Activated CD4-positive, alpha-beta T cell treated with anti-CD3 and anti-CD28 coated beads for 36 hours (primary cell): ENCODE data around the gene GNAI2. TPM values are rescaled to one million over a fixed set of nuclear protein-coding genes. Genes with fewer than 3 reads are reported as not detected.
"Not testable (repeated sequence)": the region's sequence is repeated elsewhere in the genome, so short reads cannot be mapped to it uniquely, and the experiment has no call there.

Source experiments
- ATAC-seq: fragments of 200-7000 bp; cut with Tn5 transposase; one replicate; pipeline ENCODE4 v1.10.0; 2021; ENCODE audit warnings: mild to moderate bottlenecking, moderate library complexity
- CTCF ChIA-PET: fragments of 350-600 bp; sonication (Branson Sonifier 250); formaldehyde crosslinking; loops from one replicate; lab custom pipeline; 2021; ENCODE audit warnings: antibody characterized with exemption; lab: Charles Lee
- POLR2A ChIA-PET: fragments of 350-600 bp; sonication (Branson Sonifier 250); formaldehyde crosslinking; loops from one replicate; lab custom pipeline; 2021; ENCODE audit warnings: antibody characterized with exemption, inconsistent platforms; lab: Charles Lee
- DNase-seq: peaks from one replicate; pipeline ENCODE4 v3.0.0-alpha.2; 2020
- H3K27ac Mint-ChIP-seq: one replicate; pipeline ENCODE4 v1.8.0; 2021; ENCODE audit warnings: mixed read lengths
- H3K27me3 Mint-ChIP-seq: one replicate; pipeline ENCODE4 v1.8.0; 2021; ENCODE audit warnings: mixed read lengths
- H3K36me3 Mint-ChIP-seq: one replicate; pipeline ENCODE4 v1.8.0; 2021; ENCODE audit warnings: low read depth, mixed read lengths
- H3K4me1 Mint-ChIP-seq: one replicate; pipeline ENCODE4 v1.8.0; 2021; ENCODE audit warnings: mixed read lengths
- H3K4me3 Mint-ChIP-seq: one replicate; pipeline ENCODE4 v1.8.0; 2021; ENCODE audit warnings: mild to moderate bottlenecking, moderate library complexity, mixed read lengths
- H3K9me3 Mint-ChIP-seq: one replicate; pipeline ENCODE4 v1.8.0; 2021; ENCODE audit warnings: low read depth, mixed read lengths
- intact Hi-C, 2 experiments: fragments of 100-400 bp; cut with DNase I in 1 of 2; cut with micrococcal nuclease in 1 of 2; formaldehyde crosslinking; loops; one replicate each; pipeline versions ENCODE4 v1.14.2 to v1.15.1; 2022 to 2024; cut with DNase I, micrococcal nuclease
- total RNA-seq, 2 experiments: library from RNA; stranded (reverse); gene quantifications; one replicate each; pipeline ENCODE4 v1.2.3, GENCODE V29; 2021

GNAI2 gene
- total RNA-seq, 2 experiments from 2014 or later = 280 to 341 TPM

DNA sequence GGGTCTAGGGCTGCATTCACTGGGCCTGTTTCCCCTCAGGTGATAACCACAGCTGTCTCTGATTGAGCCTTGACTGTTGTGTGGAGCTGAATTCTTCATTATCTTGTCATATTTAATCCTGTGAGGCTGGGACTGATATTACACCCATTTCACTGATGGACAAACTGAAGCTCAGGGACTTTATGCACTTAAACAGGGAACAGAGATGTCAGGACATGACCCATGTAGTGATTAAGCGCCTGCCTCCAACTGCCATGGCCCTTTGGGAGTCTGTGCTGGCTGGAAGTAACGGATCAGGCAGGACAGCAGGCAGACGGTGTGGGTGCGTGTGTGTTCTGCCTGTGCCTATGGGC is 7.5 kb downstream of the GNAI2 start:
- H3K36me3 Mint-ChIP-seq = peaks cover 20% of the 10 kb centered on the region

GRCh38 chr3:50244813-50245212 is 8.8 kb downstream of the GNAI2 start:
- H3K9me3 Mint-ChIP-seq, H3K27me3 Mint-ChIP-seq, ATAC-seq, intact Hi-C loops: not testable (repeated sequence)
- Mint-ChIP-seq H3K36me3 (peaks cover 17% of the 10 kb centered on the region), H3K4me3 (peak overlapping the region; percentile 75), H3K4me1 (peaks cover 82% of the 10 kb centered on the region), H3K27ac (peak overlapping the region; percentile 95)
- CTCF ChIA-PET = interaction anchor here (1.1 to 4.2 kb wide), 6 partner anchors 10 to 71 kb away, joined by 3 to 28 read pairs (median 12); partner anchors contain the start of gene GNAI2
- peak; percentile 38 for DNase-seq
- POLR2A ChIA-PET = interaction anchor here (1.0 kb wide), 1 partner anchor 9 kb away, joined by 3 read pairs; no protein-coding TSS in a partner anchor

More for the DNA sequence above, 7.5 kb downstream of the GNAI2 start:
- Mint-ChIP-seq H3K27me3 (no peaks in the 10 kb centered on the region), H3K27ac (peak overlapping the region; percentile 95), H3K4me1 (peaks cover 86% of the 10 kb centered on the region), H3K4me3 (no peak overlapping the region), H3K9me3 (no peaks in the 10 kb centered on the region)
- DNase-seq (no peak), ATAC-seq (no peak)
- intact Hi-C loops = no loop called here
- POLR2A ChIA-PET = interaction anchor here (1.2 kb wide), 1 partner anchor 17 kb away, joined by 5 read pairs; no protein-coding TSS in a partner anchor
- CTCF ChIA-PET = interaction anchor here (0.8 to 4.2 kb wide), 12 partner anchors 8 to 94 kb away, joined by 3 to 28 read pairs (median 6); partner anchors contain the start of genes GNAI2 and IFRD2

DNA sequence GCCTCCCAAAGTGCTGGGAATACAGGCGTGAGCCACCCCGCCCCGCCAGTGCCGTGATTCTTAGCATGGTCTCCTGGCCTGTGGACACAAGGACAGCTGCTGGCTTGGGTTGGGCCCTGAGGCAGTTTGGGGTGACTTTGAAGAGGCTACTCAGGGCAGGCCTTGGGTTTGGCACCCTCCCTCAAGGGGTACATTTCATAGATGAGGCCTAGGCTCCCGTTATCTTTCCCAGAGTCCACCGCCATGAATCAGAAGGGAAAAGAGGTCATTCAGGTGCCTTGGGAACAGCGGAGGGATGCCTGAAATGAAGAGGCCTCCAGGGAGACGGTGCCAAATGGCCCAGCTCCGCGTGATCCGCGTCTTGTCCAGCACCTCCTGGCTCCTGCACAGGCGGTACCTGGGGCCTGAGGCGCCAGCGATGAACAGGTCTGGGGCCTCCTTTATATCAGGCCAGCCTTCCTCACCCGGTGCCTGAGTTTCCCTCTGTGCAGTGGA is 9.3 kb downstream of the GNAI2 start:
- H3K27me3 Mint-ChIP-seq = no peaks in the 10 kb centered on the region
- H3K27ac Mint-ChIP-seq = peak overlapping the region; percentile 95
- H3K4me3 Mint-ChIP-seq = peak overlapping the region; percentile 75
- no peaks in the 10 kb centered on the region for H3K9me3 Mint-ChIP-seq
- ATAC-seq (no peak), DNase-seq (peak; percentile 27)
- H3K36me3 Mint-ChIP-seq = peaks cover 21% of the 10 kb centered on the region
- intact Hi-C loops = no loop called here
- POLR2A ChIA-PET = no interaction called here
- peaks cover 82% of the 10 kb centered on the region for H3K4me1 Mint-ChIP-seq
- CTCF ChIA-PET = interaction anchor here (2.6 to 2.9 kb wide), 2 partner anchors 19 to 51 kb away, joined by 13 to 15 read pairs; no protein-coding TSS in a partner anchor

GRCh38 chr3:50245831-50246516 is 10.0 kb downstream of the GNAI2 start:
- peaks cover 84% of the 10 kb centered on the region for H3K4me1 Mint-ChIP-seq
- CTCF ChIA-PET = interaction anchor here (0.6 to 3.6 kb wide), 27 partner anchors 9 to 321 kb away, joined by 3 to 76 read pairs (median 5); partner anchors contain the start of genes C3orf18, GNAI2, GNAT1 and HYAL3
- peak overlapping the region; percentile 75 for H3K4me3 Mint-ChIP-seq

GRCh38 chr3:50246517-50246954 is 10.5 kb downstream of the GNAI2 start:
- Mint-ChIP-seq H3K27ac (peak overlapping the region; percentile 95), H3K9me3 (no peaks in the 10 kb centered on the region), H3K4me1 (peaks cover 84% of the 10 kb centered on the region), H3K36me3 (peaks cover 28% of the 10 kb centered on the region), H3K27me3 (no peaks in the 10 kb centered on the region), H3K4me3 (peak overlapping the region; percentile 75)
- DNase-seq (peak; percentile 93), ATAC-seq (peak; percentile 82)
- intact Hi-C loops = loop anchor here (1.0 to 2.0 kb wide), 9 partner anchors 8 to 91 kb away; partner anchors contain the start of genes HYAL3 (in 1 of the 2), IFRD2 (in 1 of the 2) and NAA80 (in 1 of the 2)
- POLR2A ChIA-PET = interaction anchor here (0.6 to 1.6 kb wide), 8 partner anchors 8 to 142 kb away, joined by 3 to 9 read pairs (median 5); partner anchors contain the start of gene GNAI2
- CTCF ChIA-PET = interaction anchor here (0.6 to 3.6 kb wide), 30 partner anchors 10 to 569 kb away, joined by 3 to 76 read pairs (median 5); partner anchors contain the start of genes C3orf18, GNAI2, GNAT1 and HYAL3

More at GRCh38 chr3:50245831-50246516, 10.0 kb downstream of the GNAI2 start:
- intact Hi-C loops = loop anchor here (1.0 to 2.0 kb wide), 9 partner anchors 8 to 91 kb away; partner anchors contain the start of genes HYAL3 (in 1 of the 2), IFRD2 (in 1 of the 2) and NAA80 (in 1 of the 2)
- H3K27me3 Mint-ChIP-seq = no peaks in the 10 kb centered on the region
- ATAC-seq = peak; percentile 76
- DNase-seq = peak; percentile 98
- H3K36me3 Mint-ChIP-seq = peaks cover 23% of the 10 kb centered on the region
- peak overlapping the region; percentile 95 for H3K27ac Mint-ChIP-seq
- no peaks in the 10 kb centered on the region for H3K9me3 Mint-ChIP-seq
- POLR2A ChIA-PET = interaction anchor here (0.7 to 1.6 kb wide), 7 partner anchors 8 to 74 kb away, joined by 3 to 9 read pairs (median 6); partner anchors contain the start of gene GNAI2

DNA sequence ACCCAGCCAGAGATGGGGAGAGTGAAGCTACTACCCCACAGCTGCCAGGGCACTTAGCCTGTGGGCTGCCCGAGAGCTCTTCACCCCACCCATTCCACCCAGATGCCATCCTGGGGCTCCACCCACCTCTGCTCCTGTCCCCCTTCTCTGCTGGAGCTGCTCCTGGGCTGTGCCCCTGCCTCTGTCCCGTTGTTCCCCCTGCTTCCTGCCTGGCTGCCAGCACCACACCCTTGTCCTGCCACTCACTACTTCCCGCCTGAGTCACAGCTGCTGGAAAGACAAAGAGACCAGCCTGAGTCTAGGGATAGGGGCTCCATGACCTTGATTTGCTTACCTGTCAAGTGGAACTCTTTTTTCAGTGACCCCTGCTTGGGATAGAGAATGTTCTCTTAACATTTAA is 12.4 kb downstream of the GNAI2 start:
- H3K27me3 Mint-ChIP-seq = no peaks in the 10 kb centered on the region
- H3K4me3 Mint-ChIP-seq = peak overlapping the region; percentile 18
- peaks cover 26% of the 10 kb centered on the region for H3K36me3 Mint-ChIP-seq
- H3K9me3 Mint-ChIP-seq = no peaks in the 10 kb centered on the region
- ChIA-PET CTCF (interaction anchor here (0.6 to 3.6 kb wide), 8 partner anchors 9 to 55 kb away, joined by 3 to 76 read pairs (median 4); partner anchors contain the start of gene GNAI2), POLR2A (no interaction called here)
- H3K4me1 Mint-ChIP-seq = peaks cover 66% of the 10 kb centered on the region
- ATAC-seq (no peak), DNase-seq (no peak)
- intact Hi-C loops = no loop called here
- peak overlapping the region; percentile 87 for H3K27ac Mint-ChIP-seq

DNA sequence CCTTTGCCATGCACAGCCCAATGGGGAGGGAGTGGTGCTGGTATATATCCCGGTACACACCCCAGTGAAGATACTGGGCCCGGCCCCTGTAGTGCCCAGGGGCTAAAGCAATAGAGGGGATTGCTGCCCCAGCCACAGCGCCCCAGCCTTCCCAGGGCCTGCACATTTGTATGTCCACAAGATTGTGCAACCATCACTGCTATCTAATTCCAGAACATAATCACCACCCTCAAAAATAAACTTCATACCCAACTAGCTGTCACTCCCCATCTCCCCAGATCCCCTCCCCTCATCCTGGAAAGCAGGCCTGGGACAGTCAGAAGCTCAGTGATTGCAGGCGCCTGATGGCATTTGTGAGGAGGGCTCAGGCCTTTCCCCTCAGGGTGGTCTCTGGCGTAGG is 13.5 kb downstream of the GNAI2 start:
- Mint-ChIP-seq H3K4me1 (peaks cover 57% of the 10 kb centered on the region), H3K36me3 (peaks cover 22% of the 10 kb centered on the region), H3K27me3 (no peaks in the 10 kb centered on the region), H3K27ac (no peak overlapping the region), H3K9me3 (no peaks in the 10 kb centered on the region), H3K4me3 (no peak overlapping the region)
- intact Hi-C loops = no loop called here
- no peak for DNase-seq
- no peak for ATAC-seq
- POLR2A ChIA-PET = interaction anchor here (1.6 kb wide), 1 partner anchor 14 kb away, joined by 5 read pairs; the partner anchor contains the start of gene GNAI2
- CTCF ChIA-PET = interaction anchor here (0.7 to 1.2 kb wide), 2 partner anchors 12 to 54 kb away, joined by 3 read pairs; no protein-coding TSS in a partner anchor

DNA sequence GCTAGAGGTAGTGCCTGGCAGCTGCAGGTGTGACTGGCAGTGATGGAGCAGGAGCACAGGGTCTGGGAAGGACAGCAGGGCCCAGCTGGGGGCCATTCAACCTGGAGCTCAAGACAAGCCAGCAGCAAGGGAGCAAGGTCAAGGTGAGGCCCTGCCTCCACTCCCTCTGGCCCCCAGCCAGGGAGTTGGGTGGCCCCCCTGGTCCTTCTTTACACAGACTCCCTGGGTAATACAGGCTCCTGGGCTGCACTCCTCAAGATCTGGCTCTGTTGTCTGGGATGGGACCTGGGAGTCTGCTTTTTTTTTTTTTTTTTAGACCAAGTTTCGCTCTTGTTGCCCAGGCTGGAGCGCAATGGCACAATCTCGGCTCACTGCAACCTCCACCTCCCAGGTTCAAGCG is 14.5 kb downstream of the GNAI2 start:
- no peak for ATAC-seq
- H3K9me3 Mint-ChIP-seq = no peaks in the 10 kb centered on the region
- no peak overlapping the region for H3K4me3 Mint-ChIP-seq
- H3K27ac Mint-ChIP-seq = peak overlapping the region; percentile 88
- H3K36me3 Mint-ChIP-seq = peaks cover 22% of the 10 kb centered on the region
- POLR2A ChIA-PET = interaction anchor here (1.6 kb wide), 1 partner anchor 15 kb away, joined by 5 read pairs; the partner anchor contains the start of gene GNAI2
- H3K4me1 Mint-ChIP-seq = peaks cover 46% of the 10 kb centered on the region
- DNase-seq = no peak
- intact Hi-C loops = no loop called here
- H3K27me3 Mint-ChIP-seq = no peaks in the 10 kb centered on the region
- CTCF ChIA-PET = interaction anchor here (1.2 to 2.0 kb wide), 2 partner anchors 22 to 55 kb away, joined by 3 to 6 read pairs; no protein-coding TSS in a partner anchor

GRCh38 chr3:50251220-50251619 is 15.2 kb downstream of the GNAI2 start:
- ChIA-PET POLR2A (interaction anchor here (1.6 kb wide), 1 partner anchor 15 kb away, joined by 5 read pairs; the partner anchor contains the start of gene GNAI2), CTCF (interaction anchor here (0.6 to 2.0 kb wide), 5 partner anchors 11 to 73 kb away, joined by 3 to 6 read pairs (median 3); no protein-coding TSS in a partner anchor)
- Mint-ChIP-seq H3K27ac (peak overlapping the region; percentile 88), H3K36me3 (peaks cover 22% of the 10 kb centered on the region), H3K9me3 (no peaks in the 10 kb centered on the region), H3K4me3 (no peak overlapping the region), H3K27me3 (no peaks in the 10 kb centered on the region), H3K4me1 (peaks cover 43% of the 10 kb centered on the region)
- intact Hi-C loops = no loop called here
- peak; percentile 57 for ATAC-seq
- DNase-seq = peak; percentile 81

GRCh38 chr3:50254577-50255250 is 18.7 kb downstream of the GNAI2 start:
- ChIA-PET CTCF (interaction anchor here (0.9 to 7.0 kb wide), 3 partner anchors 8 to 20 kb away, joined by 3 to 44 read pairs (median 6); no protein-coding TSS in a partner anchor), POLR2A (no interaction called here)
- ATAC-seq (no peak), DNase-seq (no peak)
- H3K9me3 Mint-ChIP-seq = no peaks in the 10 kb centered on the region
- H3K4me3 Mint-ChIP-seq = no peak overlapping the region
- H3K27ac Mint-ChIP-seq = peak overlapping the region; percentile 19
- no peaks in the 10 kb centered on the region for H3K27me3 Mint-ChIP-seq
- H3K4me1 Mint-ChIP-seq = peaks cover 21% of the 10 kb centered on the region
- intact Hi-C loops = no loop called here
- H3K36me3 Mint-ChIP-seq = peaks cover 30% of the 10 kb centered on the region
